Measurements from ENCODE around the gene ANKRD1. TPM values are rescaled to one million over a fixed set of nuclear protein-coding genes. Genes with fewer than 3 reads are reported as not detected.

ANKRD1 gene
- total RNA-seq, 1 experiment from 2014 or later: 0.26 TPM

- H3K9me3 ChIP-seq (ENCODE audit: control insufficient read depth, insufficient read depth, low read depth, low read length): no peaks in the 10 kb centered on the region
- ChIA-PET CTCF (no interaction called here), POLR2A (no interaction called here)
- intact Hi-C loops (cut with micrococcal nuclease; ENCODE audit: unreplicated experiment) (no loop called here), in situ Hi-C loops (cut with HindIII; ENCODE audit: low pct_unique_long_range_greater_than_20kb, low sequenced_read_pairs) (no loop called here)
- no peak overlapping the region for H3K4me3 ChIP-seq (ENCODE audit: low read depth in 2 of 2, low read length in 2 of 2)
- no peaks in the 10 kb centered on the region for H3K27me3 ChIP-seq (ENCODE audit: control insufficient read depth, insufficient read depth, low read length)
- H3K4me1 ChIP-seq (ENCODE audit: control insufficient read depth, insufficient read depth, low read length): no peaks in the 10 kb centered on the region
- BruUV-seq (replicated peaks): no TSS peak
- TF ChIP-seq TCF7L2 (IDR thresholded peaks at IDR 0.05; ENCODE audit: low read depth, low read length) (no peak), REST (IDR thresholded peaks at IDR 0.05; ENCODE audit: insufficient read depth in 1 of 2, low read depth in 2 of 2, low read length in 1 of 2) (no peak), SIN3A (IDR thresholded peaks at IDR 0.05; ENCODE audit: borderline replicate concordance, insufficient read depth, low read depth, low read length) (no peak), POLR2AphosphoS5 (IDR thresholded peaks at IDR 0.05; ENCODE audit: low read depth, low read length) (no peak), CTCF (IDR thresholded peaks at IDR 0.05) (no peak)
- ATAC-seq: no peak
- no peaks in the 10 kb centered on the region for H3K36me3 ChIP-seq (ENCODE audit: control insufficient read depth, insufficient read depth, low read length)
- H3K27ac ChIP-seq (ENCODE audit: low read length): no peak overlapping the region
- no peak for DNase-seq (ENCODE audit: low read depth, low spot score)
Measured at GRCh38 chr10:90959826-90960225, 38.9 kb upstream of the ANKRD1 start.

- Histone ChIP-seq H3K4me3 (ENCODE audit: low read depth in 2 of 2, low read length in 2 of 2) (no peak overlapping the region), H3K36me3 (ENCODE audit: control insufficient read depth, insufficient read depth, low read length) (no peaks in the 10 kb centered on the region), H3K9me3 (ENCODE audit: control insufficient read depth, insufficient read depth, low read depth, low read length) (no peaks in the 10 kb centered on the region), H3K27ac (ENCODE audit: low read length) (no peak overlapping the region), H3K4me1 (ENCODE audit: control insufficient read depth, insufficient read depth, low read length) (no peaks in the 10 kb centered on the region), H3K27me3 (ENCODE audit: control insufficient read depth, insufficient read depth, low read length) (no peaks in the 10 kb centered on the region)
- DNase-seq (ENCODE audit: low read depth, low spot score): no peak
- ATAC-seq: no peak
- in situ Hi-C loops (cut with HindIII; ENCODE audit: low pct_unique_long_range_greater_than_20kb, low sequenced_read_pairs) (no loop called here), intact Hi-C loops (cut with micrococcal nuclease; ENCODE audit: unreplicated experiment) (no loop called here)
- BruUV-seq (replicated peaks): no TSS peak
- ChIA-PET POLR2A (no interaction called here), CTCF (no interaction called here)
- TF ChIP-seq REST (IDR thresholded peaks at IDR 0.05; ENCODE audit: insufficient read depth in 1 of 2, low read depth in 2 of 2, low read length in 1 of 2): no peak
- no peak for TF ChIP-seq CTCF (IDR thresholded peaks at IDR 0.05)
- no peak for TF ChIP-seq POLR2AphosphoS5 (IDR thresholded peaks at IDR 0.05; ENCODE audit: low read depth, low read length)
- no peak for TF ChIP-seq TCF7L2 (IDR thresholded peaks at IDR 0.05; ENCODE audit: low read depth, low read length)
- TF ChIP-seq SIN3A (IDR thresholded peaks at IDR 0.05; ENCODE audit: borderline replicate concordance, insufficient read depth, low read depth, low read length): no peak
Measured at GRCh38 chr10:90958781-90959180, 37.9 kb upstream of the ANKRD1 start.

Measured in Panc1 (cell line).